Measurements from ENCODE around the gene GFRA1.

DNA sequence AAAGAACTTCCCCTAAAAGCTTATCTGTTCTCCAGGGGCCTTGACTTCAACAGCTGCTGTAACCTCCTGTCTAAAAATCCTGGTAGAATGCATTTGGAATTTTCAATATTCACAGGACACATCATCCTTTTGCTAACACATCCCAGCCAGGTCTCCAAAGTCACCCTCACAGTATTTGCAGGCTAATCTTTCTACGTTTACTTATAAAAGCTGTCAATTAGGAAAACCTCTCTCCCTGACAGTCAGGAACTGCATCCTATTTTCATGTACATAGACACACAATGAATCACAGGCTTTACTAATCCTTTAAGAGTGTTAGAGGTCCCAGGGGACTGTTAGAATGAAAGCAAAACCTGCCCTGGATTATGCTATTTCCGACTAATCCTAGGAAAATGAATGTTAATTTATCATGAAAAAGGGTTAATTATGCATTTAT lies 102.2 kb downstream of the GFRA1 start:
- TF ChIP-seq CTCF (IDR thresholded peaks at IDR 0.05; ENCODE audit: insufficient read depth, low read length, poor library complexity, severe bottlenecking), result no peak
- TF ChIP-seq EZH2phosphoT487 (conservative IDR thresholded peaks at IDR 0.05; ENCODE audit: low read length), result no peak
